Activated naive CD4-positive, alpha-beta T cell treated with anti-CD3 and anti-CD28 coated beads, Interleukin-2, amount 10 ng/mL, durations not matched to agents 7 days and 5 days (primary cell): Measurements from ENCODE around the gene DIP2B.

Source experiments
- CTCF ChIA-PET: fragments of 350-600 bp; sonication (Branson Sonifier 250); formaldehyde crosslinking; loops from one replicate; lab custom pipeline; 2021; ENCODE audit warnings: antibody characterized with exemption; lab: Charles Lee
- DNase-seq: peaks from one replicate; pipeline ENCODE4 v3.0.0-alpha.2; 2020
- H3K27ac Mint-ChIP-seq: one replicate; pipeline ENCODE4 v1.8.0; 2021; ENCODE audit warnings: mild to moderate bottlenecking, moderate library complexity, mixed read lengths
- H3K27me3 Mint-ChIP-seq: one replicate; pipeline ENCODE4 v1.8.0; 2021; ENCODE audit warnings: mild to moderate bottlenecking, mixed read lengths
- H3K36me3 Mint-ChIP-seq: one replicate; pipeline ENCODE4 v1.8.0; 2021; ENCODE audit warnings: mixed read lengths
- H3K4me1 Mint-ChIP-seq: one replicate; pipeline ENCODE4 v1.8.0; 2021; ENCODE audit warnings: mixed read lengths
- H3K4me3 Mint-ChIP-seq: one replicate; pipeline ENCODE4 v1.8.0; 2021; ENCODE audit warnings: mild to moderate bottlenecking, moderate library complexity, mixed read lengths
- H3K9me3 Mint-ChIP-seq: one replicate; pipeline ENCODE4 v1.8.0; 2021; ENCODE audit warnings: mixed read lengths

DIP2B gene

GRCh38 chr12:50734409-50735263 is 229.9 kb downstream of the DIP2B start:
- no peaks in the 10 kb centered on the region for H3K9me3 Mint-ChIP-seq
- no peak overlapping the region for H3K27ac Mint-ChIP-seq
- H3K4me3 Mint-ChIP-seq: no peak overlapping the region
- DNase-seq: peak; percentile 28
- H3K36me3 Mint-ChIP-seq: peaks cover 54% of the 10 kb centered on the region
- CTCF ChIA-PET: interaction anchor here (0.8 kb wide), 1 partner anchor 229 kb away, joined by 3 read pairs; no protein-coding TSS in a partner anchor
- H3K27me3 Mint-ChIP-seq: no peaks in the 10 kb centered on the region
- H3K4me1 Mint-ChIP-seq: no peaks in the 10 kb centered on the region

- Mint-ChIP-seq H3K27me3 (no peaks in the 10 kb centered on the region), H3K4me3 (no peak overlapping the region), H3K36me3 (peaks cover 59% of the 10 kb centered on the region), H3K4me1 (no peaks in the 10 kb centered on the region), H3K27ac (no peak overlapping the region), H3K9me3 (no peaks in the 10 kb centered on the region)
- CTCF ChIA-PET: no interaction called here
- no peak for DNase-seq
Measured at GRCh38 chr12:50739611-50740010, 234.8 kb downstream of the DIP2B start.

GRCh38 chr12:50740307-50740706 is 235.5 kb downstream of the DIP2B start:
- DNase-seq: no peak
- H3K27me3 Mint-ChIP-seq: no peaks in the 10 kb centered on the region
- H3K4me3 Mint-ChIP-seq: no peak overlapping the region
- no peaks in the 10 kb centered on the region for H3K4me1 Mint-ChIP-seq
- CTCF ChIA-PET: no interaction called here
- peaks cover 58% of the 10 kb centered on the region for H3K36me3 Mint-ChIP-seq
- no peak overlapping the region for H3K27ac Mint-ChIP-seq
- no peaks in the 10 kb centered on the region for H3K9me3 Mint-ChIP-seq

- no peak overlapping the region for H3K4me3 Mint-ChIP-seq
- no peaks in the 10 kb centered on the region for H3K9me3 Mint-ChIP-seq
- CTCF ChIA-PET: interaction anchor here (0.6 kb wide), 1 partner anchor 234 kb away, joined by 3 read pairs; no protein-coding TSS in a partner anchor
- H3K27me3 Mint-ChIP-seq: no peaks in the 10 kb centered on the region
- H3K27ac Mint-ChIP-seq: no peak overlapping the region
- no peaks in the 10 kb centered on the region for H3K4me1 Mint-ChIP-seq
- DNase-seq: no peak
- H3K36me3 Mint-ChIP-seq: peaks cover 54% of the 10 kb centered on the region
Measured at GRCh38 chr12:50742776-50743175, 238.0 kb downstream of the DIP2B start.

- Mint-ChIP-seq H3K36me3 (peaks cover 48% of the 10 kb centered on the region), H3K9me3 (no peaks in the 10 kb centered on the region), H3K4me1 (no peaks in the 10 kb centered on the region), H3K27me3 (no peaks in the 10 kb centered on the region), H3K4me3 (no peak overlapping the region), H3K27ac (no peak overlapping the region)
- DNase-seq: no peak
- CTCF ChIA-PET: interaction anchor here (1.3 kb wide), 1 partner anchor 19 kb away, joined by 4 read pairs; no protein-coding TSS in a partner anchor
Measured at GRCh38 chr12:50745861-50746260, 241.1 kb downstream of the DIP2B start.

GRCh38 chr12:50746431-50746830 is 241.6 kb downstream of the DIP2B start:
- no peak for DNase-seq
- Mint-ChIP-seq H3K27ac (no peak overlapping the region), H3K4me3 (no peak overlapping the region), H3K27me3 (no peaks in the 10 kb centered on the region), H3K4me1 (no peaks in the 10 kb centered on the region), H3K36me3 (peaks cover 43% of the 10 kb centered on the region), H3K9me3 (no peaks in the 10 kb centered on the region)
- CTCF ChIA-PET: interaction anchor here (1.3 kb wide), 1 partner anchor 19 kb away, joined by 4 read pairs; no protein-coding TSS in a partner anchor

GRCh38 chr12:50747817-50748216 is 243.0 kb downstream of the DIP2B start:
- no peaks in the 10 kb centered on the region for H3K4me1 Mint-ChIP-seq
- CTCF ChIA-PET: no interaction called here

GRCh38 chr12:50749459-50749882 is 244.7 kb downstream of the DIP2B start:
- DNase-seq: no peak
- no peaks in the 10 kb centered on the region for H3K9me3 Mint-ChIP-seq
- peaks cover 28% of the 10 kb centered on the region for H3K36me3 Mint-ChIP-seq
- H3K27ac Mint-ChIP-seq: no peak overlapping the region
- no peak overlapping the region for H3K4me3 Mint-ChIP-seq
- CTCF ChIA-PET: no interaction called here
- no peaks in the 10 kb centered on the region for H3K27me3 Mint-ChIP-seq
- no peaks in the 10 kb centered on the region for H3K4me1 Mint-ChIP-seq

More at GRCh38 chr12:50747817-50748216, 243.0 kb downstream of the DIP2B start:
- H3K27me3 Mint-ChIP-seq: no peaks in the 10 kb centered on the region
- DNase-seq: no peak
- no peak overlapping the region for H3K27ac Mint-ChIP-seq
- no peak overlapping the region for H3K4me3 Mint-ChIP-seq
- no peaks in the 10 kb centered on the region for H3K9me3 Mint-ChIP-seq
- H3K36me3 Mint-ChIP-seq: peaks cover 34% of the 10 kb centered on the region

- CTCF ChIA-PET: no interaction called here
- H3K27me3 Mint-ChIP-seq: no peaks in the 10 kb centered on the region
- H3K36me3 Mint-ChIP-seq: peaks cover 27% of the 10 kb centered on the region
- DNase-seq: no peak
- H3K4me3 Mint-ChIP-seq: no peak overlapping the region
- no peak overlapping the region for H3K27ac Mint-ChIP-seq
- H3K9me3 Mint-ChIP-seq: no peaks in the 10 kb centered on the region
- H3K4me1 Mint-ChIP-seq: no peaks in the 10 kb centered on the region
Measured at GRCh38 chr12:50750366-50750765, 245.6 kb downstream of the DIP2B start.

- Mint-ChIP-seq H3K36me3 (peaks cover 16% of the 10 kb centered on the region), H3K27ac (peak overlapping the region; percentile 29), H3K9me3 (no peaks in the 10 kb centered on the region), H3K4me3 (no peak overlapping the region), H3K4me1 (peaks cover 6% of the 10 kb centered on the region), H3K27me3 (no peaks in the 10 kb centered on the region)
- DNase-seq: no peak
- CTCF ChIA-PET: no interaction called here
Measured at GRCh38 chr12:50751948-50752721, 247.3 kb downstream of the DIP2B start.

- H3K9me3 Mint-ChIP-seq: no peaks in the 10 kb centered on the region
- no peak overlapping the region for H3K4me3 Mint-ChIP-seq
- H3K27me3 Mint-ChIP-seq: no peaks in the 10 kb centered on the region
- no peak overlapping the region for H3K27ac Mint-ChIP-seq
- DNase-seq: no peak
- H3K4me1 Mint-ChIP-seq: peaks cover 8% of the 10 kb centered on the region
- peaks cover 10% of the 10 kb centered on the region for H3K36me3 Mint-ChIP-seq
- CTCF ChIA-PET: interaction anchor here (1.4 kb wide), 1 partner anchor 10 kb away, joined by 3 read pairs; the partner anchor contains the start of gene ATF1
Measured at GRCh38 chr12:50753232-50753769, 248.5 kb downstream of the DIP2B start.

GRCh38 chr12:50763639-50764285 is 259.0 kb downstream of the DIP2B start, which contains the start of gene ATF1:
Gene ATF1, plus strand, starts transcription at chr12:50764101. Its CDS starts 16,045 bp downstream, at chr12:50780146.
- H3K27ac Mint-ChIP-seq: peak within 1 kb of the TSS; percentile 97
- H3K9me3 Mint-ChIP-seq: no peaks in the 10 kb centered on the region
- peaks cover 14% of the 10 kb centered on the region for H3K36me3 Mint-ChIP-seq
- H3K4me3 Mint-ChIP-seq: peak within 1 kb of the TSS; percentile 91
- peak; percentile 92 for DNase-seq
- peaks cover 45% of the 10 kb centered on the region for H3K4me1 Mint-ChIP-seq
- CTCF ChIA-PET: interaction anchor here (0.5 to 4.5 kb wide), 10 partner anchors 10 to 489 kb away, joined by 3 to 52 read pairs (median 4); partner anchors contain the start of genes DIP2B and SLC11A2
- H3K27me3 Mint-ChIP-seq: peaks cover 5% of the 10 kb centered on the region

GRCh38 chr12:50764286-50765094 is 259.7 kb downstream of the DIP2B start:
- Mint-ChIP-seq H3K4me1 (peaks cover 45% of the 10 kb centered on the region), H3K4me3 (peak overlapping the region; percentile 91), H3K9me3 (peaks cover 3% of the 10 kb centered on the region), H3K36me3 (peaks cover 17% of the 10 kb centered on the region), H3K27ac (peak overlapping the region; percentile 97), H3K27me3 (peaks cover 5% of the 10 kb centered on the region)
- peak; percentile 84 for DNase-seq
- CTCF ChIA-PET: interaction anchor here (0.5 to 4.5 kb wide), 23 partner anchors 10 to 631 kb away, joined by 3 to 52 read pairs (median 4); partner anchors contain the start of genes DAZAP2, DIP2B and SLC11A2
